ENCODE results near the gene IQGAP1. TPM values are rescaled to one million over a fixed set of nuclear protein-coding genes. Genes with fewer than 3 reads are reported as not detected.
A peak's percentile ranks its signal among the peaks of the same experiment; 100 is the strongest.

IQGAP1 gene
- polyA plus RNA-seq, 1 donor (not counting 4 experiments of a cell fraction or from before 2014, with no cell fraction given), result 310 TPM

- no peak for DNase-seq (ENCODE audit: low read depth, low spot score)
- dilution Hi-C loops (cut with MboI; ENCODE audit: extremely low pct_ligation_motif_present, low sequenced_read_pairs), result no loop called here
- peaks cover 96% of the 10 kb centered on the region for H3K79me2 ChIP-seq (ENCODE audit: control insufficient read depth, insufficient read depth, low read length)
- no peak overlapping the region for H2AFZ ChIP-seq (ENCODE audit: control insufficient read depth, low read length)
- peaks cover 2% of the 10 kb centered on the region for H4K20me1 ChIP-seq (ENCODE audit: control insufficient read depth, extremely low read depth, insufficient read depth, low read length)
- no peak overlapping the region for H3K4me3 ChIP-seq (ENCODE audit: control insufficient read depth in 2 of 3, extremely low read depth in 1 of 3, insufficient read depth in 2 of 3, low read depth in 1 of 3, low read length in 3 of 3)
- peaks cover 43% of the 10 kb centered on the region for H3K4me1 ChIP-seq (ENCODE audit: control insufficient read depth, extremely low read depth, insufficient read depth, low read length)
- TF ChIP-seq CTCF (optimal IDR thresholded peaks at IDR 0.05 in 1 of 3, IDR thresholded peaks at IDR 0.05 in 1 of 3, conservative IDR thresholded peaks at IDR 0.05 in 1 of 3; ENCODE audit: extremely low read depth in 1 of 3, insufficient read depth in 2 of 3, low read length in 3 of 3), result no peak
- no peak for TF ChIP-seq EZH2 (IDR thresholded peaks at IDR 0.05; ENCODE audit: low read length)
- H3K9ac ChIP-seq (ENCODE audit: control insufficient read depth, extremely low read depth, insufficient read depth, low read length), result no peak overlapping the region
- H3K9me3 ChIP-seq (ENCODE audit: control insufficient read depth, low read depth, low read length), result no peaks in the 10 kb centered on the region
- H3K9me1 ChIP-seq (ENCODE audit: control insufficient read depth, extremely low read depth, insufficient read depth, low read length), result no peaks in the 10 kb centered on the region
- H3K27ac ChIP-seq (ENCODE audit: control insufficient read depth, insufficient read depth, low read length), result no peak overlapping the region
- no peak for FAIRE-seq
- H3K27me3 ChIP-seq (ENCODE audit: control insufficient read depth, extremely low read depth, insufficient read depth, low read length), result no peaks in the 10 kb centered on the region
- peaks cover 7 to 14% of the 10 kb centered on the region in 2 experiments for H3K36me3 ChIP-seq (ENCODE audit: control insufficient read depth in 2 of 2, extremely low read depth in 1 of 2, insufficient read depth in 2 of 2, low read length in 2 of 2)
- no peak overlapping the region for H3K4me2 ChIP-seq (ENCODE audit: control insufficient read depth, extremely low read depth, insufficient read depth, low read depth, low read length)
Observed at GRCh38 chr15:90393040-90393439, 5.0 kb downstream of the IQGAP1 start.

GRCh38 chr15:90394074-90394473 lies 6.0 kb downstream of the IQGAP1 start:
- no peak for FAIRE-seq
- H3K27me3 ChIP-seq (ENCODE audit: control insufficient read depth, extremely low read depth, insufficient read depth, low read length), result no peaks in the 10 kb centered on the region
- H3K9ac ChIP-seq (ENCODE audit: control insufficient read depth, extremely low read depth, insufficient read depth, low read length), result no peak overlapping the region
- H3K4me2 ChIP-seq (ENCODE audit: control insufficient read depth, extremely low read depth, insufficient read depth, low read depth, low read length), result peak overlapping the region; percentile 2
- peaks cover 43% of the 10 kb centered on the region for H3K4me1 ChIP-seq (ENCODE audit: control insufficient read depth, extremely low read depth, insufficient read depth, low read length)
- H3K79me2 ChIP-seq (ENCODE audit: control insufficient read depth, insufficient read depth, low read length), result peaks cover 97% of the 10 kb centered on the region
- dilution Hi-C loops (cut with MboI; ENCODE audit: extremely low pct_ligation_motif_present, low sequenced_read_pairs), result no loop called here
- H3K9me3 ChIP-seq (ENCODE audit: control insufficient read depth, low read depth, low read length), result no peaks in the 10 kb centered on the region
- H4K20me1 ChIP-seq (ENCODE audit: control insufficient read depth, extremely low read depth, insufficient read depth, low read length), result peaks cover 2% of the 10 kb centered on the region
- DNase-seq (ENCODE audit: low read depth, low spot score), result no peak
- H2AFZ ChIP-seq (ENCODE audit: control insufficient read depth, low read length), result no peak overlapping the region
- H3K9me1 ChIP-seq (ENCODE audit: control insufficient read depth, extremely low read depth, insufficient read depth, low read length), result no peaks in the 10 kb centered on the region
- peaks cover 7 to 14% of the 10 kb centered on the region in 2 experiments for H3K36me3 ChIP-seq (ENCODE audit: control insufficient read depth in 2 of 2, extremely low read depth in 1 of 2, insufficient read depth in 2 of 2, low read length in 2 of 2)
- H3K27ac ChIP-seq (ENCODE audit: control insufficient read depth, insufficient read depth, low read length), result no peak overlapping the region
- no peak overlapping the region for H3K4me3 ChIP-seq (ENCODE audit: control insufficient read depth in 2 of 3, extremely low read depth in 1 of 3, insufficient read depth in 2 of 3, low read depth in 1 of 3, low read length in 3 of 3)
- TF ChIP-seq CTCF (optimal IDR thresholded peaks at IDR 0.05 in 1 of 3, IDR thresholded peaks at IDR 0.05 in 1 of 3, conservative IDR thresholded peaks at IDR 0.05 in 1 of 3; ENCODE audit: extremely low read depth in 1 of 3, insufficient read depth in 2 of 3, low read length in 3 of 3), result no peak
- TF ChIP-seq EZH2 (IDR thresholded peaks at IDR 0.05; ENCODE audit: low read length), result no peak
